WTC11 (cell line): ENCODE results near the gene PARL.

ENCODE experiments used
- AFF4 ChIP-seq: sonication (generic); formaldehyde crosslinking; IDR thresholded peaks from 2 replicates; pipeline ENCODE4 v1.8.1; 2023; ENCODE audit warnings: mild to moderate bottlenecking, missing genetic modification reagents, borderline replicate concordance
- CTCF ChIP-seq: fragments of 200-600 bp; IDR thresholded peaks from 2 replicates; pipeline ENCODE4 v1.8.0; 2022; ENCODE audit warnings: antibody characterized with exemption
- ELF4 ChIP-seq: sonication (generic); formaldehyde crosslinking; IDR thresholded peaks from 2 replicates; pipeline ENCODE4 v1.8.1; 2022; ENCODE audit warnings: low read depth, mild to moderate bottlenecking, moderate library complexity, missing genetic modification reagents
- ERG ChIP-seq: fragments of 250-450 bp; sonication (Bioruptor Pico); IDR thresholded peaks from 2 replicates; pipeline ENCODE4 v1.8.0; 2021; ENCODE audit warnings: mild to moderate bottlenecking
- JUN ChIP-seq: sonication (generic); formaldehyde crosslinking; IDR thresholded peaks from 2 replicates; pipeline ENCODE4 v1.8.0; 2023; ENCODE audit warnings: mild to moderate bottlenecking, missing genetic modification reagents
- MAX ChIP-seq: sonication (generic); formaldehyde crosslinking; IDR thresholded peaks from 2 replicates; pipeline ENCODE4 v1.8.0; 2022; ENCODE audit warnings: mild to moderate bottlenecking, missing genetic modification reagents
- MLX ChIP-seq: sonication (generic); formaldehyde crosslinking; IDR thresholded peaks from 2 replicates; pipeline ENCODE4 v1.8.1; 2023; ENCODE audit warnings: mild to moderate bottlenecking, missing genetic modification reagents, moderate library complexity
- RELA ChIP-seq: sonication (generic); formaldehyde crosslinking; IDR thresholded peaks from 2 replicates; pipeline ENCODE4 v1.8.1; 2022; ENCODE audit warnings: missing genetic modification reagents, mild to moderate bottlenecking, borderline replicate concordance
- SMAD4 ChIP-seq: sonication (generic); formaldehyde crosslinking; IDR thresholded peaks from 2 replicates; pipeline ENCODE4 v1.8.0; 2022; ENCODE audit warnings: mild to moderate bottlenecking, missing genetic modification reagents
- TEAD4 ChIP-seq: sonication (generic); formaldehyde crosslinking; IDR thresholded peaks from 2 replicates; pipeline ENCODE4 v1.8.0; 2022; ENCODE audit warnings: mild to moderate bottlenecking, missing genetic modification reagents
- ZNF121 ChIP-seq: sonication (generic); formaldehyde crosslinking; IDR thresholded peaks from 2 replicates; pipeline ENCODE4 v1.8.0; 2023; ENCODE audit warnings: missing genetic modification reagents
- ZNF263 ChIP-seq: sonication (generic); formaldehyde crosslinking; IDR thresholded peaks from 2 replicates; pipeline ENCODE4 v1.8.1; 2022; ENCODE audit warnings: low read depth, mild to moderate bottlenecking, moderate library complexity, missing genetic modification reagents

GRCh38 chr3:183782576-183783276 is 102.0 kb downstream of the PARL start:
- TF ChIP-seq TEAD4 (CRISPR knock-in tag) (no peak), RELA (no peak), ZNF121 (CRISPR knock-in tag) (no peak), AFF4 (CRISPR knock-in tag) (no peak), MAX (CRISPR knock-in tag) (no peak), SMAD4 (no peak), ZNF263 (no peak), ERG (CRISPR knock-in tag) (no peak), CTCF (no peak), JUN (no peak), MLX (CRISPR knock-in tag) (no peak), ELF4 (CRISPR knock-in tag) (no peak)
